Liver (tissue), 9 donors: ENCODE results near the gene UMPS. TPM values are rescaled to one million over a fixed set of nuclear protein-coding genes. Genes with fewer than 3 reads are reported as not detected.
A peak's percentile ranks its signal among the peaks of the same experiment; 100 is the strongest.

Source experiments
- DNase-seq: peaks from one replicate; pipeline ENCODE4 v3.0.0-alpha.2; 2017; ENCODE audit warnings: low spot score
- H3K27ac ChIP-seq, 2 donors: one replicate each; pipeline ENCODE4 v1.7.0; 2013; ENCODE audit warnings: inconsistent platforms in 2 of 2, low read length in 2 of 2, control low read depth in 1 of 2, low read depth in 1 of 2, mild to moderate bottlenecking in 1 of 2
- H3K27me3 ChIP-seq, 4 donors: one replicate each; pipeline versions ENCODE4 v1.6.1 to v1.7.0; 2013; ENCODE audit warnings: low read length in 3 of 4, inconsistent platforms in 1 of 4, mild to moderate bottlenecking in 1 of 4, moderate library complexity in 1 of 4; ENCODE audit not compliant: control insufficient read depth in 4 of 4, insufficient read depth in 4 of 4
- H3K36me3 ChIP-seq, 4 donors: one replicate each; pipeline versions ENCODE4 v1.6.1 to v1.7.0; 2013; ENCODE audit warnings: low read length in 3 of 4, mild to moderate bottlenecking in 3 of 4, low read depth in 1 of 4, moderate library complexity in 1 of 4; ENCODE audit not compliant: control insufficient read depth in 4 of 4, insufficient read depth in 3 of 4
- H3K4me1 ChIP-seq, 4 donors: one replicate each; pipeline versions ENCODE4 v1.6.1 to v1.7.0; 2013; ENCODE audit warnings: low read length in 3 of 4, mild to moderate bottlenecking in 3 of 4, moderate library complexity in 1 of 4; ENCODE audit not compliant: control insufficient read depth in 4 of 4, insufficient read depth in 4 of 4
- H3K4me3 ChIP-seq, 3 donors: one replicate each; pipeline versions ENCODE4 v1.6.1 to v1.7.0; 2013; ENCODE audit warnings: low read length in 3 of 3, control low read depth in 1 of 3, low read depth in 1 of 3, mild to moderate bottlenecking in 1 of 3
- H3K9ac ChIP-seq, 2 donors: one replicate each; pipeline ENCODE4 v1.7.0; 2013; ENCODE audit warnings: low read length in 2 of 2, mild to moderate bottlenecking in 2 of 2, moderate library complexity in 2 of 2, control low read depth in 1 of 2, low read depth in 1 of 2
- H3K9me3 ChIP-seq, 4 donors: one replicate each; pipeline versions ENCODE4 v1.6.1 to v1.7.0; 2013; ENCODE audit warnings: low read length in 3 of 4; ENCODE audit not compliant: control insufficient read depth in 4 of 4
- ATF3 ChIP-seq: IDR thresholded peaks from 2 replicates; pipeline ENCODE4 v1.6.1; 2016; ENCODE audit warnings: antibody characterized with exemption
- EGR1 ChIP-seq, 2 donors: IDR thresholded peaks; 2 replicates each; pipeline ENCODE4 v1.6.1; 2016 to 2018; ENCODE audit warnings: antibody characterized with exemption in 2 of 2, low read depth in 2 of 2
- FOXA1 ChIP-seq: IDR thresholded peaks from 2 replicates; pipeline ENCODE4 v1.6.1; 2016; ENCODE audit warnings: antibody characterized with exemption
- FOXA2 ChIP-seq: IDR thresholded peaks from 2 replicates; pipeline ENCODE4 v1.6.1; 2016; ENCODE audit warnings: antibody characterized with exemption
- GABPA ChIP-seq, 2 donors: IDR thresholded peaks in 1 of 2; conservative IDR thresholded peaks in 1 of 2; 2 replicates each; pipeline ENCODE4 v1.6.1; 2016; ENCODE audit warnings: antibody characterized with exemption in 2 of 2, mild to moderate bottlenecking in 1 of 2, moderate library complexity in 1 of 2
- HNF4A ChIP-seq, 2 donors: conservative IDR thresholded peaks; 2 replicates each; pipeline ENCODE4 v1.6.1; 2016; ENCODE audit warnings: antibody characterized with exemption in 2 of 2, mild to moderate bottlenecking in 2 of 2
- JUND ChIP-seq, 2 donors: IDR thresholded peaks; 2 replicates each; pipeline ENCODE4 v1.6.1; 2016; ENCODE audit warnings: antibody characterized with exemption in 2 of 2
- MAX ChIP-seq: IDR thresholded peaks from 2 replicates; pipeline ENCODE4 v1.6.1; 2016; ENCODE audit warnings: antibody characterized with exemption
- NR2F2 ChIP-seq: IDR thresholded peaks from 2 replicates; pipeline ENCODE4 v1.6.1; 2016; ENCODE audit warnings: antibody characterized with exemption
- RAD21 ChIP-seq, 2 donors: IDR thresholded peaks; 2 replicates each; pipeline ENCODE4 v1.6.1; 2016; ENCODE audit warnings: antibody characterized with exemption in 2 of 2, mild to moderate bottlenecking in 2 of 2
- REST ChIP-seq: IDR thresholded peaks from 2 replicates; pipeline ENCODE4 v1.6.1; 2016; ENCODE audit warnings: antibody characterized with exemption, mild to moderate bottlenecking
- RXRA ChIP-seq, 2 donors: IDR thresholded peaks; 2 replicates each; pipeline ENCODE4 v1.6.1; 2017 to 2018; ENCODE audit warnings: antibody characterized with exemption in 2 of 2, mild to moderate bottlenecking in 1 of 2
- SP1 ChIP-seq: IDR thresholded peaks from 2 replicates; pipeline ENCODE4 v1.6.1; 2018; ENCODE audit warnings: antibody characterized with exemption, mild to moderate bottlenecking
- TAF1 ChIP-seq: conservative IDR thresholded peaks from 2 replicates; pipeline ENCODE4 v1.6.1; 2016; ENCODE audit warnings: antibody characterized with exemption, mild to moderate bottlenecking
- YY1 ChIP-seq: IDR thresholded peaks from 2 replicates; pipeline ENCODE4 v1.6.1; 2016; ENCODE audit warnings: antibody characterized with exemption, mild to moderate bottlenecking
- WGBS: extraction: QIAGEN DNeasy Blood & Tissue Kit; methylation state at CpG from one replicate; pipeline ENCODE4 v1.1.7; 2013; 5-methylcytosine and 5-hydroxymethylcytosine counted together
- polyA plus RNA-seq, 2 donors: library from polyadenylated mRNA; stranded (reverse) in 1 of 2; unstranded in 1 of 2; fragments of 200-250 nt in 1 of 2; fragments of >200 nt in 1 of 2; fragmentation: Nextera tagmentation in 1 of 2; extraction: Ambion mirVana in 1 of 2; gene quantifications; one replicate each; pipeline versions ENCODE4 v1.2.1 to v1.2.3, GENCODE V29; 2013 to 2015
- total RNA-seq, 2 donors: library from RNA; depleted of rRNA; stranded (reverse); fragments of >200 nt; gene quantifications; one replicate each; pipeline ENCODE4 v1.2.3, GENCODE V29; 2014
- TF ChIP-seq, protein P1 (sequence below): fragments of 150-350 bp; IDR thresholded peaks from 2 replicates; pipeline ENCODE4 v1.5.1; 2017; ENCODE audit warnings: improper control_type of control experiment, low read depth, low read length; ENCODE audit not compliant: missing input control
- donor health status: healthy.
- donor health status: healthy.
- donor health status: healthy.
- donor health status: healthy.
- donor health status: healthy.

Gene UMPS
- total and polyA plus RNA-seq, 4 donors = 21.3 to 39.4 (median 26.0) TPM

DNA sequence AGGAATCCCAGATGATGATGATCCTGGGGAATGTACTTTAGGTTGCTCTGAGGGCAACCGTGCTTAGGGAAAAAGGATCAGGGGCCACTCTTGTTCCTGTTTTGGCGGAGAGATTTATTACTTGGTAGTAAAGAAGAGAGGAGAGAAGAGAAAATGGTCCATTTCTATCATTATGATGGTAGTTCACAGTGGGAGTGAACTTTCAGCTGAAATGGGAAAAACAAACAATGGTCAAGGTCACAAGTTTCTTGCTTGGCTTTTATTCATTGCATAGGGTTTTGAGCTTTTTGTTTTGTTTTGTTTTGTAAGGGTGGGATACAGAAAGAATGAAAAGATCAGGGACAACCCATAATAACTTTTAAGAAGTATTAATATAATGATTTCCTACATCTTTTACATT lies 7.7 kb upstream of the UMPS start:
- Histone ChIP-seq H3K4me3 (no peak overlapping the region), H3K36me3 (peaks cover 6 to 14% (median 9%) of the 10 kb centered on the region in 4 donors), H3K4me1 (peaks cover 0 to 3% (median 0%) of the 10 kb centered on the region in 4 donors), H3K27ac (no peak overlapping the region), H3K9ac (no peak overlapping the region), H3K9me3 (no peaks in the 10 kb centered on the region), H3K27me3 (no peaks in the 10 kb centered on the region)
- no peak for DNase-seq
- WGBS = 89% methylated on average over 2 of the region's 2 CpGs
- TF ChIP-seq RAD21 (IDR thresholded peaks at IDR 0.05) (no peak), NR2F2 (no peak), GABPA (IDR thresholded peaks at IDR 0.05 in 1 of 2, conservative IDR thresholded peaks at IDR 0.05 in 1 of 2) (no peak), REST (no peak)
- TF ChIP-seq, protein P1, sequence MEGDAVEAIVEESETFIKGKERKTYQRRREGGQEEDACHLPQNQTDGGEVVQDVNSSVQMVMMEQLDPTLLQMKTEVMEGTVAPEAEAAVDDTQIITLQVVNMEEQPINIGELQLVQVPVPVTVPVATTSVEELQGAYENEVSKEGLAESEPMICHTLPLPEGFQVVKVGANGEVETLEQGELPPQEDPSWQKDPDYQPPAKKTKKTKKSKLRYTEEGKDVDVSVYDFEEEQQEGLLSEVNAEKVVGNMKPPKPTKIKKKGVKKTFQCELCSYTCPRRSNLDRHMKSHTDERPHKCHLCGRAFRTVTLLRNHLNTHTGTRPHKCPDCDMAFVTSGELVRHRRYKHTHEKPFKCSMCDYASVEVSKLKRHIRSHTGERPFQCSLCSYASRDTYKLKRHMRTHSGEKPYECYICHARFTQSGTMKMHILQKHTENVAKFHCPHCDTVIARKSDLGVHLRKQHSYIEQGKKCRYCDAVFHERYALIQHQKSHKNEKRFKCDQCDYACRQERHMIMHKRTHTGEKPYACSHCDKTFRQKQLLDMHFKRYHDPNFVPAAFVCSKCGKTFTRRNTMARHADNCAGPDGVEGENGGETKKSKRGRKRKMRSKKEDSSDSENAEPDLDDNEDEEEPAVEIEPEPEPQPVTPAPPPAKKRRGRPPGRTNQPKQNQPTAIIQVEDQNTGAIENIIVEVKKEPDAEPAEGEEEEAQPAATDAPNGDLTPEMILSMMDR = no peak

DNA sequence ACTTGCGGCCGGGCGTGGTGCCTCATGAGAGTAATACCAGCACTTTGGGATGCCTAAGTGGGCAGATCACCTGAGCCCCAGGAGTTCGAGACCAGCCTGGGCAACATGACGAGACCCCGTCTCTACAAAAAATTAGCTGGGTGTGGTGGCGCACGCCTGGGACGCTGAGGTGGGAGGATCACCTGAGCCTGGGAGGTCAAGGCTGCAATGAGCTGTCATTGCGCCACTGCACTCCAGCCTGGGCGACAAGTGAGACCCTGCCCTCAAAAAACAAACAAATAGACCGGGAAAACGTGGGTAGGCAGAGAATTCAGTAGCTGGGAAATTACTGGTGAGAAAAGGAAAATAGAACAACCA lies 667 bp downstream of the UMPS start:
- WGBS = 4% methylated on average over 13 of the region's 13 CpGs
- H3K36me3 ChIP-seq = peaks cover 0 to 7% (median 4%) of the 10 kb centered on the region in 4 donors
- H3K9me3 ChIP-seq = no peaks in the 10 kb centered on the region
- peak overlapping the region; percentile 78 to 89 for H3K9ac ChIP-seq
- TF ChIP-seq EGR1 (IDR thresholded peaks at IDR 0.05; ENCODE audit: low read depth in 2 of 2) (no peak), RAD21 (IDR thresholded peaks at IDR 0.05) (no peak), SP1 (no peak), ATF3 (no peak), YY1 (no peak), GABPA (IDR thresholded peaks at IDR 0.05 in 1 of 2, conservative IDR thresholded peaks at IDR 0.05 in 1 of 2) (no peak), NR2F2 (no peak), JUND (IDR thresholded peaks at IDR 0.05) (no peak), MAX (no peak), HNF4A (conservative IDR thresholded peaks at IDR 0.05) (peak; percentile 34 to 35), FOXA2 (no peak), FOXA1 (no peak), TAF1 (no peak), RXRA (IDR thresholded peaks at IDR 0.05) (peak; percentile 35 to 44), REST (no peak)
- TF ChIP-seq, protein P1 = no peak
- peak overlapping the region; percentile 88 to 96 for H3K27ac ChIP-seq
- peaks cover 5 to 26% (median 17%) of the 10 kb centered on the region in 4 donors for H3K4me1 ChIP-seq
- peak overlapping the region; percentile 68 to 96 (median 96) for H3K4me3 ChIP-seq
- DNase-seq = peak; percentile 41
- no peaks in the 10 kb centered on the region for H3K27me3 ChIP-seq
